Measurements from ENCODE around the gene TNFRSF25. TPM values are rescaled to one million over a fixed set of nuclear protein-coding genes. Genes with fewer than 3 reads are reported as not detected.

TNFRSF25 gene
- total and polyA plus RNA-seq, 2 donors (not counting 1 experiment from before 2014, with no cell fraction given), result 0.24 to 1.5 TPM

GRCh38 chr1:6471970-6472368 lies 6.0 kb upstream of the TNFRSF25 start:
- no peak overlapping the region for H3K9ac ChIP-seq (ENCODE audit: insufficient read depth, low read length)
- no peaks in the 10 kb centered on the region for H4K20me1 ChIP-seq (ENCODE audit: control insufficient read depth, extremely low read depth, insufficient read depth, low read length)
- DNase-seq (ENCODE audit: low read depth in 2 of 2), result no peak

GRCh38 chr1:6471086-6471969 lies 5.4 kb upstream of the TNFRSF25 start:
- no peak for DNase-seq (ENCODE audit: low read depth in 2 of 2)
- Histone ChIP-seq H3K4me1 (ENCODE audit: control insufficient read depth, extremely low read depth, insufficient read depth, low read length) (no peaks in the 10 kb centered on the region), H4K20me1 (ENCODE audit: control insufficient read depth, extremely low read depth, insufficient read depth, low read length) (no peaks in the 10 kb centered on the region), H3K27ac (ENCODE audit: insufficient read depth, low read length) (no peak overlapping the region), H3K27me3 (ENCODE audit: control insufficient read depth, insufficient read depth, low read length) (no peaks in the 10 kb centered on the region), H3K9me3 (ENCODE audit: control insufficient read depth, insufficient read depth, low read depth, low read length) (no peaks in the 10 kb centered on the region), H3K4me2 (ENCODE audit: extremely low read depth, insufficient read depth, low read length) (no peak overlapping the region), H3K4me3 (replicated peaks in 1 of 4; ENCODE audit: control extremely low read depth in 1 of 4, insufficient read depth in 1 of 4, low read depth in 3 of 4, low read length in 4 of 4) (no peak overlapping the region), H3K79me2 (ENCODE audit: control insufficient read depth, insufficient read depth, low read length) (no peaks in the 10 kb centered on the region), H3K36me3 (ENCODE audit: control insufficient read depth, insufficient read depth, low read length) (no peaks in the 10 kb centered on the region), H2AFZ (ENCODE audit: low read length) (no peak overlapping the region), H3K9ac (ENCODE audit: insufficient read depth, low read length) (no peak overlapping the region)
- no peak for TF ChIP-seq CTCF (conservative IDR thresholded peaks at IDR 0.05 in 1 of 2, IDR thresholded peaks at IDR 0.05 in 1 of 2; ENCODE audit: low read depth in 1 of 2, low read length in 2 of 2)
- no peak for TF ChIP-seq EZH2 (IDR thresholded peaks at IDR 0.05; ENCODE audit: low read length, missing control alignments)

More at GRCh38 chr1:6471970-6472368, 6.0 kb upstream of the TNFRSF25 start:
- Histone ChIP-seq H3K9me3 (ENCODE audit: control insufficient read depth, insufficient read depth, low read depth, low read length) (no peaks in the 10 kb centered on the region), H3K4me3 (replicated peaks in 1 of 4; ENCODE audit: control extremely low read depth in 1 of 4, insufficient read depth in 1 of 4, low read depth in 3 of 4, low read length in 4 of 4) (no peak overlapping the region), H3K27ac (ENCODE audit: insufficient read depth, low read length) (no peak overlapping the region), H3K36me3 (ENCODE audit: control insufficient read depth, insufficient read depth, low read length) (no peaks in the 10 kb centered on the region), H3K27me3 (ENCODE audit: control insufficient read depth, insufficient read depth, low read length) (no peaks in the 10 kb centered on the region), H3K79me2 (ENCODE audit: control insufficient read depth, insufficient read depth, low read length) (no peaks in the 10 kb centered on the region), H3K4me2 (ENCODE audit: extremely low read depth, insufficient read depth, low read length) (no peak overlapping the region), H3K4me1 (ENCODE audit: control insufficient read depth, extremely low read depth, insufficient read depth, low read length) (no peaks in the 10 kb centered on the region), H2AFZ (ENCODE audit: low read length) (no peak overlapping the region)
- no peak for TF ChIP-seq CTCF (conservative IDR thresholded peaks at IDR 0.05 in 1 of 2, IDR thresholded peaks at IDR 0.05 in 1 of 2; ENCODE audit: low read depth in 1 of 2, low read length in 2 of 2)
- no peak for TF ChIP-seq EZH2 (IDR thresholded peaks at IDR 0.05; ENCODE audit: low read length, missing control alignments)

GRCh38 chr1:6470132-6471085 lies 4.4 kb upstream of the TNFRSF25 start:
- TF ChIP-seq CTCF (conservative IDR thresholded peaks at IDR 0.05 in 1 of 2, IDR thresholded peaks at IDR 0.05 in 1 of 2; ENCODE audit: low read depth in 1 of 2, low read length in 2 of 2) (no peak), EZH2 (IDR thresholded peaks at IDR 0.05; ENCODE audit: low read length, missing control alignments) (no peak)
- Histone ChIP-seq H3K79me2 (ENCODE audit: control insufficient read depth, insufficient read depth, low read length) (no peaks in the 10 kb centered on the region), H3K4me1 (ENCODE audit: control insufficient read depth, extremely low read depth, insufficient read depth, low read length) (no peaks in the 10 kb centered on the region), H3K9me3 (ENCODE audit: control insufficient read depth, insufficient read depth, low read depth, low read length) (no peaks in the 10 kb centered on the region), H3K4me2 (ENCODE audit: extremely low read depth, insufficient read depth, low read length) (no peak overlapping the region), H2AFZ (ENCODE audit: low read length) (no peak overlapping the region), H3K36me3 (ENCODE audit: control insufficient read depth, insufficient read depth, low read length) (no peaks in the 10 kb centered on the region), H3K9ac (ENCODE audit: insufficient read depth, low read length) (no peak overlapping the region), H3K27me3 (ENCODE audit: control insufficient read depth, insufficient read depth, low read length) (no peaks in the 10 kb centered on the region), H3K27ac (ENCODE audit: insufficient read depth, low read length) (no peak overlapping the region), H3K4me3 (replicated peaks in 1 of 4; ENCODE audit: control extremely low read depth in 1 of 4, insufficient read depth in 1 of 4, low read depth in 3 of 4, low read length in 4 of 4) (no peak overlapping the region), H4K20me1 (ENCODE audit: control insufficient read depth, extremely low read depth, insufficient read depth, low read length) (no peaks in the 10 kb centered on the region)
- no peak for DNase-seq (ENCODE audit: low read depth in 2 of 2)

Data from fibroblast of lung (primary cell).